Measurements from ENCODE around the gene CPA1.

CPA1 gene

DNA sequence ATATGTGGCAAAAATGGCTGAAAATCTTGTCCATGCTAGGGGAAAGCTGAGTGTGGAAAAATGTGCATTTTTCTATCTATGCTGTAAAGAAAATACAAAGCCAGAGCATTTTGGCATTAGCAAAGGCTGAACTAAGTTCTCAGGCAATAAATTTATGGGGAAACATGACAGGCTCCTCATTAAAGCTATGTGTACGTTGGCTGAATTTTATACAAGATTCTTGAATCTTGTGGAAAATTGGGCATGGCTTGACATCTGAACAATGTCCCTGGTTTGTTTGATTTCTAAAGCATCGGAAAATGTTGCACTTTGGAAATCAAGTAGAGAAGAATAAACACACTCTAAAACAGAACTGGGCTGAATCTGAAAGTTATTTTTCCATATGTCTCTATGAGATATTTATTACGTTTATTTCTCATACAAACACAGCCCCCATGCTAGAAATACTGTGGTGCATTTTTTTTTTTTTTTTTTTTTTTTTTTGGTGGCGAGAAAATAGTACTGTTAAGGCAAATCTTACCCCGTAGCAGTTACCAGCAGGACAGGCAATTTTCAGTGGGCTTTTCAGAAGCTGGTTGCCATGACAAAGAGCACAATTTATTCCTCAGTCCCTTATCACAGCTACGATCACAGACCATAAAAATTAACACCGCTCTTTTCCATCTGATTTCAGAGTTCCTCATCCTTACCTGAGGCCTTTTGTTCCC is 16.9 kb downstream of the CPA1 start:
- no peak for DNase-seq

DNA sequence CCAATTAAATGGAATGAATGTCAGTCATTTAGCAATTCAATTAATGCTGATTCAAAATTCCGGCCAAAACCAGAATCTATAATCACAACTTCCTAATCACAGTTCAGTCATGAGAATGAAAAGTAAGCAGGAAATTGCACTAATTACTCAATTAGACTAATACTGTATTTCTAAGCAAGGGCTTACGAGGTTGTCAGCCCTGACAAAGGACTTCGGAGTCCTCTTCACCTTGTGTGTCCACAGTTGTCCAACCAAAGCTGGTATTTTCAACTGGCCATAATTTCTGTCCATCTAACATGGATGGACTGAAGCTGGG is 17.4 kb downstream of the CPA1 start:
- no peak for DNase-seq

DNA sequence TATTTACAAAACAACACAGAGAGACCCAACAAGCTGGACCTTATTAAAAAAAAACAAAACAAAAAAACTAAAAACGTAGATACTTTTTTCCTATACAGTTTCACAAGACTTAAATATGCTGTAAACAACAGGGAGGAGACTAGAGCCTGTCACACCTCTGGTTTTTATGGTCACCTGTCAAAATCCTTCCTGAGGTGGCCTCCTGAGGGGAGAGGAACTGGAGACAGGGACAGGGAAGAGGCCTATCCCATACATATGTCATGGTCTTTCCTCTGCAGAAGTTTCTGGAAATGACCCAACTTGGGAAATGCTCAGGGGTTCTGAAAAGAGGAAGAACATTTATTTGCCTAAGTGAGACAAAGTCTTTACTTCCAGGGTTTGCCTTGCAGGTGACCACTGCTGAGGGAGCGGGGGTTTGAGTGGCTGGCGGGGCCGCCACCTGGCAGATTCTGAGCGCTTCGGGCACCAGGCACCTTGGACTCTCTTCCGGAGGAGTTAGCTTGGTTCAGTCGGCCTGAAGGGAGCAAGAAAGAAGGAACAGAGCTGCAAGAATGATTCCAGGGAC is 18.3 kb downstream of the CPA1 start:
- DNase-seq = no peak

DNA sequence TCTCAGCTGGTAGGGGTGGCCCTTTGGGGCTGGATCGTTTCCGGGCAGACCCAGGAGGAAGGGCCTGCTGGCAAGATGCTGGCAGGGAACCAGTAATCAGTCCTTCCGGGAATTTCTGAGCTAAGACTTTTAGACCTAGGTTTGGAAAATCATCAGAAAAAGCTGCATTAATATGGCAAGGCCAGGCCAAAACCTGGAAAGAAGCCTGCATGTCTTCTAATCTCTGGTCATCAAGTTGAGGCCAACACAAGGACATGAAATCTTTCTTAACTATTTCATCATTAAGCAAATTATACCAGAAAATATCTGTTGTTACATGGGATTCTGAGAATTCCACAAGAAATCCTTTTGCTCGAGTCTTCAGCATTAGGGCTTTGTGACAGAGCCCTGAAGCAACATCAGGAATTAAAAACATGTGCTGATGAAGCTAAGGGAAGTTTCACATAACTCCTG is 19.9 kb downstream of the CPA1 start:
- no peak for DNase-seq

DNA sequence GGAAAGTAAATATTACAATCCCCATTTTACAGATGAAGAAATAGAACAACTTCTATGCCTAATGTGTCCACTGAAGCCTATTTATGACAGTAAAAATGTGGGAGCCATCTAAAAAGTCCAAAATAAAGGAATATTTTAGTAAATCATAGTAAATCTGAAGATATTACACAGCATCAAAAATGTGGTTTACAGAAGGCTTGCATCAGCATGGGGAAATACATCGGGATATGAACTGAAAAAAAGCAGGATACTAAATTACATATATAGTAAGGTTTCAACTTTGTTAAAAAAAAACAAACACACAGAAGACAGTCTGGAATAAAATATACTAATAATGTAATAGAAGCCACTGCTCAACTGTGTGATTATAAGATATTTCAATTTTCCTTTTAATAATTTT is 20.8 kb downstream of the CPA1 start:
- no peak for DNase-seq

DNA sequence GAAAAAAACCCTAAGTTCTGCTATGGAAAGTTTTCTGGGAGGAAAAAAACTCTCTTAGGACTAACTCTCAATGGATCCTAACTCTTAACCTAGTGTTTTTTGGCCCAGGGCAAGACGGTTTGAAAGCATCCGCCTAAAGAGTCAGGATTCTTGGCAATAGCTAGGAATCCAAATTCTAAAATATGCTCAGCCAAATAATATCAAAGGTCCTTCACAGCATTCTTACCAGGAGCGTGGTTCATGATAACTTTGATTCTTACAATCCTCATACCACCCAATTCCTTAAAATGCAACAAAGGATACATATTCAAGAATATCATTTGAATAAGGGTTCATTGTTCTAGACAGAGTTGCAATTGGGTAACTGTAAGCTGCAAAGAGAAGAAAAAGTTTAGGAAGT is 21.3 kb downstream of the CPA1 start:
- no peak for DNase-seq

DNA sequence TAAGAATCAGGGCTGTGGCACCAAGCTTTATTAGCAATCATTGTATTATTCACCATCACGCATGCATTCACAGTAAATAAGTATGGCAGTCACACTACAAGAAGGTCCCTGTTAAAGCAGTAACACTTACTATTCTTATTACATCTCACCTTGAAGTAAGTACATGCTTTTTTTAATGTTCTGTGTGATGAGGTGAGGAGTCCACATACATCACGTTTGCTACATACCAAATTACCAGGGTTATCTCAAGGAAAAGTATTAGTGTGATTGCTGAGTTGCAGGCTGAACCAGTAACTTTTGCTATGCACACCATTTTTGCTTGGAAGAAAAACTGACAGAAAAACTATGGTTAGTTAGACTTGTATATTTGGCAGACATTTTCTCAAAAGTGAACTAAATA is 24.7 kb downstream of the CPA1 start:
- no peak for DNase-seq

DNA sequence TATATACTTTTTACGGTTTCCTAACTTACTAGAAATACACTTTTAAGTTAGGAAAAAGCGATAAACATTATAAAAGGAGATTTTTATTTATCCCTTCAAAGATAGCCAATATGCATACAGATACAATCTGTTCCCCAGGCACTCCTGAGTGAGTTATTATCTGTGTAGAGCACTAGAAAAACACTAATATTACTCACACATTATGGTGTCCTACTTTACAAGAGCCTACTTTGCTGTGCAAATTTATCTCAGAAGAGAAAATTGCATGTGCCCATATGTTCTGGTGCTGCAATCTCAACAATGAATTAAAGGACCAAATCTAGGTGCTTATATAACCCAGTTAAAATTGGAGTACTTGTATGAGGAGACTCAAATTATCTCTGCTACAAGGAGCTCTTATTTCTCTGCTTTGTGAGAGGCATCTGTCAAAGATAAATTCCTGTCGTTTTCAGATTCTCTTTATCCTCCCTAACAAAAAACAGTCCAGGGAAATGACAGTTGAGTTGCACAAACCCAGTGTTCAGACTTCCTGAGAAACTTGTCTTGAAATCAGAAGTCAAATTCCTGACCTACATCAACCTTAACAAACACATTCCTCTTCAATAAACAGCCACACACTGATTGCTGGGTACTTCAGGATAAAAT is 28.9 kb downstream of the CPA1 start:
- DNase-seq = no peak

DNA sequence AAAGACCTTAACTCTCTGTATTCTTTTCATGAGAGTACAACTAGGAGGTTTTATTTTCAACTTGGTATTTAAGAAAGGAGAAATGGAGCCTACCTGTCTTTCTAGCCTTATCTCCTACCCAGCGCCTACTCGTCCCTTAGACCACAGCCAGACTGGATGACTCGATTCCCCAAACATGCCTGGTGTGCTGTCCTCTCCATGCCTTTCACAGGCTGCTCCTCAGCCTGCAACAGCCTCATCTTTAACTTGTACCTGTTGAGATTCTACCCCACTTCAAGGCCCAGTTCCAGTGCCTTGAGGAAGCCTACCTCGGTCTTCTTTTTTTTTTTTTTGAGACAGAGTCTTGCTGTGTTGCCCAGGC is 29.4 kb downstream of the CPA1 start:
- no peak for DNase-seq

DNA sequence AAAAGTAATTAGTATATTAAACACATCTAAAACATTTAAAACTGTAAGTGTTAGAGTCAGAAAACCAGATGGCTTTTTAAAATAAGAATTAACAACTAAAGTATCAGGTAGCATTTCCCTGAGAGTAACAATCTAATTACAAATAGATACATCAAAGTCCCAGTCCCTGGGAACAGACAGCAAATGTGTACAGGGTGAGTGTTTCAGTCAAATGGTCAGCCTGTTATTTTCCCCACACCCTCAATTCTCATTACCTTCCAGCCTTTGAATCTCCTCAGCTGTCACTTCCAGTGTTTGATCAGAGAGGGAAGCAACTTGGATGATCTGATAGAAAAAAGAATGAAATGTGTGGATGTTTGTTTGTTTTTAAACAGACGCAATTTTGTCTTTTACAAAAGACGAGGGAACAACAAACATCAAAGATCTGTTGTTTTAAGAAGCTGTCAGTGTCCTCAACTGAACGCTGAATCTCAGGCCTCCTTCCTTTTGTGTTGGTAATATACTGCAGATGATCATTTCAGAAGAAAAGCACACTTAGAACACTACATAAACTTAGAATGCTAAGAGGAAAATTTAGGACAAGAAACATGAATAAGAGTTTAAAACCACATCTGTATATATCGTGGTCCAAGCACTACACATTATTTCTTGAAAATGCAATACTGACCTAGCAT is 30.7 kb downstream of the CPA1 start:
- no peak for DNase-seq

DNA sequence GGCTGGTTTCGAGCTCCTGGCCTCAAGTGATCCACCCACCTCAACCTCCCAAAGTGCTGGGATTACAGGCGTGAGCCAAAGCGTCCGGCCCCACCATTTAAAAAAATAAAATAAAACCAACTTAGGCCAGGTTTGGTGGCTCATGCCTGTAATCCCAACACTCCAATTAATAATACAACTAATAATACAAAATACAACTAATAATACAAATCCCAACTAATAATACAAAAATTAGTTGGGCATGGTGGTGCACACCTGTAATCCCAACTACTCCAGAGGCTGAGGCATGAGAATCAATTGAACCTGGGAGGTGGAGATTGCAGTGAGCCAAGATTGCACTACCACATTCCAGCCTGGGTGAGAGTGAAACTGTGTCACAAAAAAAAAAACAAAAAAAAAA is 32.9 kb downstream of the CPA1 start:
- DNase-seq = no peak

DNA sequence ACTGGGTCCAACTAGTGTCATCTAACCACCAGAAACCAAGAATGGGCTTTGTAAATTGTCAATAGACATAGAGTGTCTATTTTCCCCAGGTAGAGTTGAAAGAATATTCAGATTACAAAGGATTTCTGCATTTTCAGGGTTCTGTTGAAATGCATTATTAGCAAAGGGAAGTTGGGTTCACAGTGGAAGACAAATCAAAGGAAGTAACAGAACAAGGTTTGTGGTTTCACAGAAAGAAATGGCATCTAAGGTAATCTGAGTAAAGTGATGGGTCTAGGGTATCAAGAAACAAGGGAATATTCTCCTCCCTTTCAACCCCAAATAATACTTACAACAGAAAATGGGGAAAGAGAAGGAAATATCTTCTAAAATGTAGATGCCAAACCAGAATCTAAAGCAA is 34.7 kb downstream of the CPA1 start:
- no peak for DNase-seq

DNA sequence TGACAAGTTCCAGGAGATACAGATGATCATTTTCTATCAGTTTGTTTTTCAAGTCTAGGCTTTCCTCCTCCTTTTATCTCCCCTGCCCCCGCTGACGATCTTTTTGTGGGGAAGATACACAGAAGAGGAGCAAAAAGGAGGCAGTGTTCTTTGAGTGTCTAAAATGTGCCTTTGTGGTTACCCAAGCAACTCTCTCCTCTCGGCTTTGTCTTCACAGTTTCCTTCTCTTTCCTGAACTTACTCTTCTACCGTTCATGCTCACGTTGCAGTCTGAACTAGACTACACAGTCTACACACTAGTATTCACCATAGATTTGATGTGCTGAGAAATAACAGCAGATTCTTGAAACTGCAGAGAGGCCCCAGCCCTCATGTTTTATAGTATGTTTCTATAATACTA is 36.9 kb downstream of the CPA1 start:
- no peak for DNase-seq

DNA sequence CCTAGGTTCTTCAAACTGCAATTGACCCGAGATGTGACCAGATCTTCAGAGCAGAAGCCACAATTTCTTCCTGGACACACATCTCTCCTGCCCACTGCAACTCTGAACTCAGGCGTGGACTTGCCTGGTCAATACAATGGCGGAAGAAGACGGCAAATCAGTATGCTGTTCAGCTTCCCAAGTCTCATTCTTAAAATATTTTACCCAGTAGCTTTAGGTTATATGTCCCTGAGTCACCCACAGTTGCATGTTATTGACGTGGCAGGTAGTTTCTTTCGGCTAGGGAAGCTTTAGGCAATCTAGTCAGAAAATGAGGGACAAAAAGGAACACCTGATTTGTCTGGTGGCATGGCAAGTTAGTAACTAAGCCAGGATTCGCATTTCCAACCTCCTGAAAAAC is 38.0 kb downstream of the CPA1 start:
- no peak for DNase-seq

DNA sequence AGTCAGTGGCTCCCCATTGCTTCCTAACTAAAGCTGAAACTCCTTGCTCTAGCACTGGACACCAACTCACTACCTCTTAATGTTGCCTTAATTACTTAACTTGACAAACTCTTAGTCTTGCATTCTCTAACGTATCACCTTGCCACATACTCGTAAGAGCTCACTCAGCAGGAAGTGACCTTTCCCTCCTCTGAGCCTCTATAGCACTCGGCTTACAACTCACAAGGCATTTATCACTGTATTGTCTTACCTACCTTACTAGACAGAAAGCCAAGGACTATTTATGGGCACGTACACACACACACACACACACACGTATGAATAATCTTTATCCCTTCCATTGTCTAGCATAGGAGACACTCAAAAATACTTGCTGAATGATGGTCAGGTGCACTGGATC is 39.4 kb downstream of the CPA1 start:
- peak; percentile 7 for DNase-seq

DNA sequence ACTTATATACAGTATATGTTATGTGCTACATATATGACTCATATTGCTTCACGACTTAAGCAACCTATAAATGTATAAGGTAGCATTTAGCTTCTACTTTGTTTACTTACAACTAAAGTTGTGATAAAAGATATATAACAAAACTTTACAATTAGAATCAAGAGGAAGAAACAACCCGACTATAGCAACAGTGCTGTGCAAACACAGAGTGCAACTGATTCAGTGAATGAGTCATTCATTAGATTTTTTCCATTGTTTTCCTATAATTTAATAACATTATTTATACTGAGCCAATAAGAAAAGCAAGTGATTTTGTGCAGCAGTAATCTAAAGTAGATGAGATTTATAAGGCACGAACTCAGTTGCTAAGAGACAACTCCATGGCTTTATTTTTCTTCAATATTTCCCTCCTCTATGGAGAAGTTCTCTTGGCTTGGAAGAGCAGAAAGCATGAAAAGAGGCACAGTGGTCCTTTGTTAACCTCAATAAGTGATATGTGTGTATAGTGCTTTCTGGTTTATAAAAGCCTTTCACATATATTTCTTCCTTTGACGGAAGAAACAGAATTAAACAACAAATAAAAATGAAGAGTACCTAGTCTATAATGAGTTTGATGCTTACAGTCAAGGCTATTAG is 40.8 kb downstream of the CPA1 start:
- no peak for DNase-seq

DNA sequence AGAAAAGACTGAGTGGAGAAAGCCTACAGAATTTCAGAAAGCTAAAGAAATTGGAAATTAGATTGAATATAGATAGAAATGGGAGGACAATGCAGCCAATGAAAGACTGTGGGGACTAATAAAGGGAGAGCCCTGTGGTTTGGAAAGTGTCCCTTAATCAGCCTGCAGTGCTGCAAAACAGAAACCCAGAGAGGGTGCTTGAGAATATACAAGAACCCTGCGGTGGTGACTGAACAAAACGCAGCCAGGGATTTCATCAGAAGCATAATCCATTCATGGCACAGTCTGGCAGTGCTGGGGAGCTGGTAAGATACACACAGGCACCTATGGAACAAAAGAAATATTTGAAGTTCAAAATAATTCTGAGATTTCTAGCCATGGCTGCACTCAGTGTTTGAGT is 41.4 kb downstream of the CPA1 start:
- DNase-seq = peak; percentile 20

DNA sequence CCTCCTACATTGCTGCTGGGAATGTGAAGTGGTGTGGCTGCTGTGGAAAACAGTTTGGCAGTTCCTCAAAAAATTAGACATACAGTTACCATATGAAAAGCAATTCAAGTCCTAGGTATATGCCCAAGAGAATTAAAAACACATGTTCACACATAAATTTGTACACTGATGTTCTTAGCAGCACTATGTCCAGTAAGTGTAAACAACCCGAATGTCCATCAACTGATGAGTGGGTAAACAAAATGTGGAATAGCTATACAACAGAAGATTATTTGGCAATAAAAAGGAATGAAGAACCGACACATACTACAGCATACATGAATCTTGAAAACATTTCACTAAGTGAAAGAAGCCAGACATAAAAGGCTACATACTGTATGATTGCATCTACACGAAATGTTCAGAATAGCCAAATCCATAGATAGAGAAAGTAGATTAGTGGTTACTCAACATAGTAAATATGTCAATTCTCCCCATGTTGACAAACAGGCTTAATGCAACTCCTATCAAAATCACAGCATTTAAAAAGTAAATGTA is 43.3 kb downstream of the CPA1 start:
- DNase-seq = no peak

DNA sequence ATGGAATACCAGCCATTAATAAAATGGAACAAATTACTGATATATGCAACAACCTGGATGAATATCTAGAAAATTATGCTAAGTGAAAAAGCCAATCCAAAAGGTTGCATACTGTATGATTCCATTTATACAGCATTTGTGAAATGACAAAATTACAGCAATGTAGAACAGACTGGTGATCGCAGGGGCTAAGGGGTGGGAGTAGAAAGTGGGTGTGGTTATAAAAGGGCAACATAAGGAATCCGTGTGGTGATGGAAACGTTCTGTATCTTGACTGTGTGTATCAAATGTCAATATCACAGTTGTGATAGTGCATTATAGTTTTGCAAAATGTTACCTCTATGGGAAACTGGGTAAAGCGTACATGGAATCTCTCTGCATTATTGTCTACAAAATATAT is 45.5 kb downstream of the CPA1 start:
- DNase-seq = no peak

DNA sequence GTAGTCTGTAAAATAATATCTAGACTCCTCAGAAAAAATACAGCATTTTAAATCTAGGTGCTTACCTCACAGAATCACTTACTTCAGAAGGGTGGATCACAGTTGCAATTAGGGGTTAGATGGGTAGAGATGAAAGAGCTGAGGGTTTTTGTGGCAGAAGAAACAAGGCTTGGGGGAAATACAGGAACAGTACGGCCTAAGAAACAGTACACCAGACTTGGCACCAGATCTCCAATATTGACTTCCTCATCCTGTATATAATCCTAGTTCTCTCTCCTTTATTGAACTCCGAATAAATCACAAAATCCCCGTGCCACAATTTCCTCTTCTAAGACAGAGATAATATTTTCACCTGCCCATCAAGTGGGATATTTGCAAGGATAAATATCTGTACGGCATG is 46.3 kb downstream of the CPA1 start:
- DNase-seq = no peak

DNA sequence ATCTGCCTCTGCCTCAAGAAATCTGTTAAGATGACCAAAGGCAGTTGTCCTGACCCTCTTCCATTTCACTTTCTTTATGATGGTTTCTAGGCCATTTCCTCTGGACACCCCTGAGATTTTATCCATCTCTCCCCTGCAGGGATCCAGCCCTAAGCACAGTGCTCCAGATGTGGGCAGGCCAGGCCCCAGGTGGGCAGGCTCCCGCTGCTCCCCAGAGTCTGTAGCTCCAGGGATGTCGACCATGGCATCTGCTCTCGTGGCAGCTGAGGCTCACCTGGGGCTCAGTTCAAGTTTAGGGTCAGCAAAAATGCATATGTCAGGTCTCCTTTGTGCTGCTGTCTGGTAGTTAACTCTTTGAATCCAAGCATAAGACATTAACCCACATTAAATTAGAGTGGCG is 48.7 kb downstream of the CPA1 start:
- DNase-seq = no peak

DNA sequence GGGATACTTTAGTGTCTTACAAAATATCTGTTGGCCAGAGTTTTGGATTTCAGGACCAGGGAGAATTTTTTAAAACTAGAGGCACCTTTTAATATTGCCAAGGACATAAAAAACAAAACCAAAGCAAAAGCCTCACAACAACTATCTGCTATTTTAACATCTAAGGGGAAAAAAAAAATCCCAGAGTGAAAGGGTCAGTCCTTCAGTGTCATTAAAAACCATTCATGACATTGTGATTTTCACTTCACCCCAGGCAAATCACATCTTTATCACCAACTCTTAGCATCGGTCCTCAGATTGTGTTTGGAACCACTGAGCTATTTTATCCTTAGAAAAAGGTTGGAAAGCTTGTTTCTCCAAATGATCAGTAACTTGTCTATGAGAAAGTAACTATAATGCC is 49.8 kb downstream of the CPA1 start:
- DNase-seq = no peak

DNA sequence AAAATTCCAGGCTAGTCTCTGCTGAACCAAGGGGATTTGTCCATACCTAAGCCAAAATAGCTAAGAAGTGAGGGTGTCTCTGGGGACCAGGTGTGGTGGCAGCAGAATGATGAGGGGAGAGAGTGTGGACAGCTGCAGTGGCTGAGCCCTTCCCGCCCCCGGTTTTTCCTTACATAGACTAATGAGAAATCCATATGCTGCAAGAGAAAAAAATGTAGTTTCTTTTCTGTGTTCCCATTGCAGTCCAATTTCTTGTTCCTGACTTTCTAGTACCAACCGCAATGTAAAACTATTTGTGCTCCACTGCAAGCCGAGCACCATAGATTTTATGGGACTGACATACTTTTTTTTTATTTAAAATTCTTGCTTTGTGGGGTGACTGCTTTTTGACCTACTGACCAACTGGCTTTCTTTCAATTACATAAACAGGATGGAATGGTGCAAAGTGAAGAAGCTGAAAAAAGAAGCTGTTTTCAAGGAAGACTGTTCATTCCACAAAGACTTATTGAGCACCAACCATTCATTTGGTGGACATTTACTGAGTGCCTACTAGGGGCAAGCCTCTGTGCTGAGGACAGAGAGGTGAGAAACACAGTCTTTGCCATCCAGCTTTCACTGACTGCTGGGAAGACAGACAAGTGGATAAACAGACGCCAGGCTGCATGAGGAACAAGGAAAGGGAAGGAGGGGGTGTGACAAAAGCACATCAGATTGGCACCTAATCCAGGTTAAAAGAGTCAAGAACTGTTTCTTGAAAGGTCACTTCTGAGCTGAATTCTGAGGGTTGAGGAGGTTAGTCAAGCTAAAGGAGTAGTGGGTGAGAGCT is 50.8 kb downstream of the CPA1 start:
- no peak for DNase-seq
